ENCODE data around the gene LAMTOR2. TPM values are rescaled to one million over a fixed set of nuclear protein-coding genes. Genes with fewer than 3 reads are reported as not detected.

LAMTOR2 gene
- total and polyA plus RNA-seq, 10 of the 15 experiments (the other 5 are each of a cell fraction or from before 2014, with no cell fraction given): 71.9 to 264 (median 97.0) TPM

DNA sequence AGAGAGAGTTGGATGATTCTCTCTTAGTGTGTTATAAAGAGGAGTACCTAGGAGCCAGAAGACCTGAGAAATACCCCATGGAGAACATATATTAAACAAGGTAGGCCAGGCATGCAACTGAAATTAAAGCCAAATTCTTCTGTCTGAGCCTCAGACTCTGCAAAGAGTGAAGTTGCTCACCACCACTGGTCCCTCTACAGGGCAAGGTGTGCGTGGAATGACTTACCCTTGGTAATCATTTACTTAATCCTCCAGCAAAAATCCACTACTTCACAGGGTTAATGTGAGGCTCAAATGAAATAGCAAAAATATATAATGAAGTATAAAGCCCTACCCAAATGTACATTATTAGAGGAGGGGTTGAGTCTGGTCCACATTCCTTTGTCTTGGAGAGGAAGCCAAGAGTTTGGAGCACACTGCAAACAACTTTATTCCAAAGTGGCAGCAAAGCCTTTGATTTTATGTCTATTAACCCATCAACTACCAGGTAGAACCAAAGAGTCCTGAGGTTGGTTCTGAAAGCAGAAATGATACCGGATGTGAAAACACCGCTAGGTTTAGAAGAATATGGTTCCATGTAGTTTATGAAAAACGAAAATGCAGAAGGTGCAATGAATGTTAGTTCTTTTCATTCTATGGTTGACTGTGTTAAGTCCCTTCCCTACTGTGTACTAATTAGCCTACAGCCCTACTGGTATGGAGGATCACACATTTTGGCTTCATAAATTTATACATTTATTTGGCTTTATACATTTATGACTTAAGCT is 42.3 kb upstream of the LAMTOR2 start (continued):
- no peak for TF ChIP-seq IRF5 (IDR thresholded peaks at IDR 0.05; ENCODE audit: borderline replicate concordance)
- no peak for TF ChIP-seq NBN (IDR thresholded peaks at IDR 0.05)
- no peak for TF ChIP-seq SUPT20H (IDR thresholded peaks at IDR 0.05; ENCODE audit: borderline replicate concordance, control insufficient read depth, low read depth, low read length)
- no peak; the same call in 1 of the 2 replicates for TF ChIP-seq CHD2 (IDR thresholded peaks at IDR 0.05; ENCODE audit: borderline replicate concordance, low read depth, low read length)
- TF ChIP-seq MXI1 (IDR thresholded peaks at IDR 0.05; ENCODE audit: low read depth, low read length): 0 out of 2 replicates have a peak, but pooled peaks have one; percentile 16
- TF ChIP-seq, protein P1, sequence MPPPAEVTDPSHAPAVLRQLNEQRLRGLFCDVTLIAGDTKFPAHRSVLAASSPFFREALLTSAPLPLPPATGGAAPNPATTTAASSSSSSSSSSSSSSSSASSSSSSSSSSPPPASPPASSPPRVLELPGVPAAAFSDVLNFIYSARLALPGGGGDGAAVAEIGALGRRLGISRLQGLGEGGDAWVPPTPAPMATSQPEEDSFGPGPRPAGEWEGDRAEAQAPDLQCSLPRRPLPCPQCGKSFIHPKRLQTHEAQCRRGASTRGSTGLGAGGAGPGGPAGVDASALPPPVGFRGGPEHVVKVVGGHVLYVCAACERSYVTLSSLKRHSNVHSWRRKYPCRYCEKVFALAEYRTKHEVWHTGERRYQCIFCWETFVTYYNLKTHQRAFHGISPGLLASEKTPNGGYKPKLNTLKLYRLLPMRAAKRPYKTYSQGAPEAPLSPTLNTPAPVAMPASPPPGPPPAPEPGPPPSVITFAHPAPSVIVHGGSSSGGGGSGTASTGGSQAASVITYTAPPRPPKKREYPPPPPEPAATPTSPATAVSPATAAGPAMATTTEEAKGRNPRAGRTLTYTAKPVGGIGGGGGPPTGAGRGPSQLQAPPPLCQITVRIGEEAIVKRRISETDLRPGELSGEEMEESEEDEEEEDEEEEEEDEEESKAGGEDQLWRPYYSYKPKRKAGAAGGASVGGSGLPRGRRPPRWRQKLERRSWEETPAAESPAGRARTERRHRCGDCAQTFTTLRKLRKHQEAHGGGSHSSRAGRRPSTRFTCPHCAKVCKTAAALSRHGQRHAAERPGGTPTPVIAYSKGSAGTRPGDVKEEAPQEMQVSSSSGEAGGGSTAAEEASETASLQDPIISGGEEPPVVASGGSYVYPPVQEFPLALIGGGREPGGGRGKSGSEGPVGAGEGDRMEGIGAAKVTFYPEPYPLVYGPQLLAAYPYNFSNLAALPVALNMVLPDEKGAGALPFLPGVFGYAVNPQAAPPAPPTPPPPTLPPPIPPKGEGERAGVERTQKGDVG (CRISPR knock-in tag; IDR thresholded peaks at IDR 0.05): no peak
- TF ChIP-seq MYB (IDR thresholded peaks at IDR 0.05; ENCODE audit: borderline replicate concordance, low read depth, low read length): no peak
- TF ChIP-seq, protein P2, sequence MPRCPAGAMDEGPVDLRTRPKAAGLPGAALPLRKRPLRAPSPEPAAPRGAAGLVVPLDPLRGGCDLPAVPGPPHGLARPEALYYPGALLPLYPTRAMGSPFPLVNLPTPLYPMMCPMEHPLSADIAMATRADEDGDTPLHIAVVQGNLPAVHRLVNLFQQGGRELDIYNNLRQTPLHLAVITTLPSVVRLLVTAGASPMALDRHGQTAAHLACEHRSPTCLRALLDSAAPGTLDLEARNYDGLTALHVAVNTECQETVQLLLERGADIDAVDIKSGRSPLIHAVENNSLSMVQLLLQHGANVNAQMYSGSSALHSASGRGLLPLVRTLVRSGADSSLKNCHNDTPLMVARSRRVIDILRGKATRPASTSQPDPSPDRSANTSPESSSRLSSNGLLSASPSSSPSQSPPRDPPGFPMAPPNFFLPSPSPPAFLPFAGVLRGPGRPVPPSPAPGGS (IDR thresholded peaks at IDR 0.05; ENCODE audit: borderline replicate concordance, insufficient read depth, low read depth, low read length, poor library complexity, severe bottlenecking): no peak
- no peak for TF ChIP-seq ESRRA (IDR thresholded peaks at IDR 0.05; ENCODE audit: low read length)
- TF ChIP-seq, protein P3, sequence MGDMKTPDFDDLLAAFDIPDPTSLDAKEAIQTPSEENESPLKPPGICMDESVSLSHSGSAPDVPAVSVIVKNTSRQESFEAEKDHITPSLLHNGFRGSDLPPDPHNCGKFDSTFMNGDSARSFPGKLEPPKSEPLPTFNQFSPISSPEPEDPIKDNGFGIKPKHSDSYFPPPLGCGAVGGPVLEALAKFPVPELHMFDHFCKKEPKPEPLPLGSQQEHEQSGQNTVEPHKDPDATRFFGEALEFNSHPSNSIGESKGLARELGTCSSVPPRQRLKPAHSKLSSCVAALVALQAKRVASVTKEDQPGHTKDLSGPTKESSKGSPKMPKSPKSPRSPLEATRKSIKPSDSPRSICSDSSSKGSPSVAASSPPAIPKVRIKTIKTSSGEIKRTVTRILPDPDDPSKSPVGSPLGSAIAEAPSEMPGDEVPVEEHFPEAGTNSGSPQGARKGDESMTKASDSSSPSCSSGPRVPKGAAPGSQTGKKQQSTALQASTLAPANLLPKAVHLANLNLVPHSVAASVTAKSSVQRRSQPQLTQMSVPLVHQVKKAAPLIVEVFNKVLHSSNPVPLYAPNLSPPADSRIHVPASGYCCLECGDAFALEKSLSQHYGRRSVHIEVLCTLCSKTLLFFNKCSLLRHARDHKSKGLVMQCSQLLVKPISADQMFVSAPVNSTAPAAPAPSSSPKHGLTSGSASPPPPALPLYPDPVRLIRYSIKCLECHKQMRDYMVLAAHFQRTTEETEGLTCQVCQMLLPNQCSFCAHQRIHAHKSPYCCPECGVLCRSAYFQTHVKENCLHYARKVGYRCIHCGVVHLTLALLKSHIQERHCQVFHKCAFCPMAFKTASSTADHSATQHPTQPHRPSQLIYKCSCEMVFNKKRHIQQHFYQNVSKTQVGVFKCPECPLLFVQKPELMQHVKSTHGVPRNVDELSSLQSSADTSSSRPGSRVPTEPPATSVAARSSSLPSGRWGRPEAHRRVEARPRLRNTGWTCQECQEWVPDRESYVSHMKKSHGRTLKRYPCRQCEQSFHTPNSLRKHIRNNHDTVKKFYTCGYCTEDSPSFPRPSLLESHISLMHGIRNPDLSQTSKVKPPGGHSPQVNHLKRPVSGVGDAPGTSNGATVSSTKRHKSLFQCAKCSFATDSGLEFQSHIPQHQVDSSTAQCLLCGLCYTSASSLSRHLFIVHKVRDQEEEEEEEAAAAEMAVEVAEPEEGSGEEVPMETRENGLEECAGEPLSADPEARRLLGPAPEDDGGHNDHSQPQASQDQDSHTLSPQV (IDR thresholded peaks at IDR 0.05): no peak
- TF ChIP-seq ZNF207 (IDR thresholded peaks at IDR 0.05; ENCODE audit: borderline replicate concordance): no peak
- TF ChIP-seq, protein P4, sequence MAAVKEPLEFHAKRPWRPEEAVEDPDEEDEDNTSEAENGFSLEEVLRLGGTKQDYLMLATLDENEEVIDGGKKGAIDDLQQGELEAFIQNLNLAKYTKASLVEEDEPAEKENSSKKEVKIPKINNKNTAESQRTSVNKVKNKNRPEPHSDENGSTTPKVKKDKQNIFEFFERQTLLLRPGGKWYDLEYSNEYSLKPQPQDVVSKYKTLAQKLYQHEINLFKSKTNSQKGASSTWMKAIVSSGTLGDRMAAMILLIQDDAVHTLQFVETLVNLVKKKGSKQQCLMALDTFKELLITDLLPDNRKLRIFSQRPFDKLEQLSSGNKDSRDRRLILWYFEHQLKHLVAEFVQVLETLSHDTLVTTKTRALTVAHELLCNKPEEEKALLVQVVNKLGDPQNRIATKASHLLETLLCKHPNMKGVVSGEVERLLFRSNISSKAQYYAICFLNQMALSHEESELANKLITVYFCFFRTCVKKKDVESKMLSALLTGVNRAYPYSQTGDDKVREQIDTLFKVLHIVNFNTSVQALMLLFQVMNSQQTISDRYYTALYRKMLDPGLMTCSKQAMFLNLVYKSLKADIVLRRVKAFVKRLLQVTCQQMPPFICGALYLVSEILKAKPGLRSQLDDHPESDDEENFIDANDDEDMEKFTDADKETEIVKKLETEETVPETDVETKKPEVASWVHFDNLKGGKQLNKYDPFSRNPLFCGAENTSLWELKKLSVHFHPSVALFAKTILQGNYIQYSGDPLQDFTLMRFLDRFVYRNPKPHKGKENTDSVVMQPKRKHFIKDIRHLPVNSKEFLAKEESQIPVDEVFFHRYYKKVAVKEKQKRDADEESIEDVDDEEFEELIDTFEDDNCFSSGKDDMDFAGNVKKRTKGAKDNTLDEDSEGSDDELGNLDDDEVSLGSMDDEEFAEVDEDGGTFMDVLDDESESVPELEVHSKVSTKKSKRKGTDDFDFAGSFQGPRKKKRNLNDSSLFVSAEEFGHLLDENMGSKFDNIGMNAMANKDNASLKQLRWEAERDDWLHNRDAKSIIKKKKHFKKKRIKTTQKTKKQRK (IDR thresholded peaks at IDR 0.05; ENCODE audit: low read depth, low read length): no peak
- TF ChIP-seq ZNF217 (IDR thresholded peaks at IDR 0.05): 0 out of 2 replicates have a peak, but pooled peaks have one; percentile 22

Measured in GM12878 (cell line).